HG02870 (cell line): ENCODE data around the gene FLYWCH2.

Experiments
- ATAC-seq: cut with Tn5 transposase; IDR thresholded peaks from one replicate; pipeline ENCODE4 v1.9.1; 2021; ENCODE audit warnings: mild to moderate bottlenecking, moderate library complexity; ENCODE audit not compliant: unreplicated experiment

Gene FLYWCH2

DNA sequence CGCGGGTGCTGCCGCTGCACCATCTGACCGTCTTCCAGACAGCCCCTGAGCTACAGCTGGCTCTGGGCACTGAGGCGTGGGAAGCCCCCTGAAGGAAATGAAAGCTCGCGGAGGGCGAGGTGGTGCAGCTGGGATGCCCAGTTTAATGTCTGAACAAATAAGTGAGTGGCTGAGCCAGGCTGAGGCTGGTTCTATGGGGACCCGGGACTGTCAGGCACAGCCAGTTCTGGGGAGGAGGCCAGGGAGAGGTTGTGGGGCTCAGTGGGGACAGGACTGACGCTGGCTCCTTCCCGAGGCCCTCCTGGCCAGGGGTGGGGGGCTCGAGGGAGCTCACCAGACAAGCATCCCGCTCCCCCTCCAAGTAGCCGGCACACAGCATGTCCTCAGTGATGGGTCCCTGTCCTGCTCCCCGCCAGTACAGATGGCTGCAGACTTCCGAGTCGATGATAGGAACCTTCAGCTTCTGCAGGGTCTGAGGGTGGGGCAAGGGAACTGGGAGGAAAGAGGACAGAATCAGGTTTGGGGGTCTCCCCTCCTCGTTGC lies 29.4 kb upstream of the FLYWCH2 start:
- no peak for ATAC-seq

- ATAC-seq: no peak
Observed at GRCh38 chr16:2854700-2855309, 28.2 kb upstream of the FLYWCH2 start.

GRCh38 chr16:2855536-2855935 lies 27.5 kb upstream of the FLYWCH2 start:
- ATAC-seq: no peak

GRCh38 chr16:2856061-2856670 lies 26.8 kb upstream of the FLYWCH2 start:
- ATAC-seq: no peak

- no peak for ATAC-seq
Observed at GRCh38 chr16:2856686-2857450, 26.1 kb upstream of the FLYWCH2 start.

DNA sequence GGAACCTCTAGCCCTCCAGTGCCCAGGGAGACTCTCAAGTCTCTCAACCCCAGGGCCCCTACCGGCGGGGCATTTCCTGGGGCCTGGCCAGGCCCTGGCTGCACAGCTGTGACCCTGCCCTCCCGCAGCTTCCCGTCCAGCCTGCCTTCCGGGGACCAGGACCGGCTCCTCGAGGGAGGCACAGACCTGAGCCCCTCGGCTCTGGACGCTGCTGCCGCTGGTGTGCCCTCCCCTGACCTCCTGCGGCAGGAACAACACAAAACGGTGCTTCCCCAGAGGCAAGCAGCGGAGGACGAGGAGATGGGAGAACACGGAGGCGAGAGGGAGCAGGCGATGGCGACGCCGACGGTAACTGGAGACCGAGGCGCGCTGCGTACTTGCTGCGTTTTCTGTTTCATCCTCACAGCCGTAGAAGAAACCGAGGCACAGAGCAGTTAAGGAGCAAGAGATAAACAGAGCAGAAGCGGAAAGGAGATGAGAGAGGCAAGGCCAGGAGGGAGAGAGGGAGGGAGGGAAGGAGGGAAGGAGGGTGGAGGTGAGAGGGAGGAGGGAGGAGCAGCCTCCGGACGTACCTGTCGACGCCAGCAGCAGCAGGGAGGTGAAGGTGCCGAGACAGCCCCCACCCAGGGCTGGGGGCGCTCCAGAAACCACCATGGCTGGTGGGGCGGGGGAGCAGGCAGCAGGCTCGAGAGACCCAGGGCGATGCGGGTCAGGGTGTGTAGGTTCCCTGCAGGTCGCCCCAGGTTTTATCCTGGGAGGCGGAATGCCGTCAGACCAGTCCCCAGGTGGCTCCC lies 25.4 kb upstream of the FLYWCH2 start, which contains the start of gene PRSS22:
Gene PRSS22, minus strand, starts transcription at position 720 of the 794 bp plus-strand sequence. Its CDS starts 66 bp downstream, at position 654.
- ATAC-seq: no peak

DNA sequence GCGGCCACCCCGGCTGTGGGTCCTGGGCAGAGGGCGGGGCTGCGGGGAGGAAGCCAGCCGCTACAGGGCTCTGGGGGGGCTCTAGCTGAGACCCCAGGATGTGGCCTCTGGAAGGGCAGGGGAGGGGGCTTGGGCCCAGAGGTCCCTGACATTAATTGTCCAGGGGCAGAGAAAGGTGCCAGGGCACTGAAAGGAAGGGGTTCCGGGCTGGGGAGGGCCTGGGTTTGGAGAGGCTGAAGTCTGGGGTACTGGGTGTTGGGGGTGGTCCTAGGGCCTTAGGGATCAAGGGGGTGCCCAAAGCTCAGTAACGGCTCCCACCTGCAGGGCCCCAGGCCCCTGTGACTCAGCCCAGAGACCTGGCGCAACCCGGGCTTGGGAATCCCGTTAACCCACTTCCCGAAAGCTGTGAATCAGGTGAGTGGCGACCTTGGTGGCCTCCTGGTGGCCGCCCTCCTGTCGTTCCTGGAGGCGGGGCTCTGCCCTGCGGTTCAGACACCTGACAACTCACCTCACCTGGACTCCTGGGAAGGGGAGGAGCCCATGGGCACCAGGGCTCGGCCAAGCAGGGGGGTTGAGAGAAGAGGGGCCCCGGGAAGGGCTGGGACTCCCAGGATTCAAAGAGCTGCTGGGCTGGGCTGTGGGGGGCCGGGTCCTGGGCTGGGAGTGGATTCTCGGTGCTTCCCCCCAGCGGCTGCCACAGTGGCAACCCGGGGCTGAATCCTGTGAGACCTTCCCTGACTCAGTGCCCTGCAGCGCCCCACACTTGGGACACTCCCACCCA lies 24.6 kb upstream of the FLYWCH2 start:
- ATAC-seq: no peak

DNA sequence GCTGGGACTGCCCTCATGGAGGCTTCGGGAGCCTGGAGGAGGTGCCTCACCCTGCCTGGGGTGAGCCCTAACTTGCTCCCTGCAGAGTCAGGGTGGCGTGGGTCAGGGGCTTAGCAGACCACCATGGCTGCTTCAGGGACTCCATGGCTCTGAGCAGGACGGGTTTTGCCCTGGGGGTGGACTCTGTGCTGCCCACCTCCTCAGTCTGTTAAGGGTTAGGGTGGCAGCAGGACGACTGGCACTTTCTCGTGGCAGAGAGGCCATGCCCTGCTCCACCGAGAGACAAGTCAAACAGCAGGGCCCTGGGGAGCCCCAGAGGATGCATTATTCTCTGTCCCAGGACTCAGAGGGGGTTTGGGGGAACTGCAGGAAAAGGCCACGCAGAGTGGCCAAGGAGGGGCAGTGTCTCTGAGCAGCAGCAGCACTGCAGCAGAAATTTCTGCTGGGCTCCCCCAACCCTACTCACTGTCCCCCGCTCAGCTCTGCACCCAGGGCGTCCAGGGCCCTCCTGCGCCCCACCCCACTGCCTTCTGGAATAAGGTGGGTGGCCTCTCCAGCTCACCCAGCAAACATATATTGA lies 23.2 kb upstream of the FLYWCH2 start:
- no peak for ATAC-seq

GRCh38 chr16:2860826-2861567 lies 22.0 kb upstream of the FLYWCH2 start:
- no peak for ATAC-seq

DNA sequence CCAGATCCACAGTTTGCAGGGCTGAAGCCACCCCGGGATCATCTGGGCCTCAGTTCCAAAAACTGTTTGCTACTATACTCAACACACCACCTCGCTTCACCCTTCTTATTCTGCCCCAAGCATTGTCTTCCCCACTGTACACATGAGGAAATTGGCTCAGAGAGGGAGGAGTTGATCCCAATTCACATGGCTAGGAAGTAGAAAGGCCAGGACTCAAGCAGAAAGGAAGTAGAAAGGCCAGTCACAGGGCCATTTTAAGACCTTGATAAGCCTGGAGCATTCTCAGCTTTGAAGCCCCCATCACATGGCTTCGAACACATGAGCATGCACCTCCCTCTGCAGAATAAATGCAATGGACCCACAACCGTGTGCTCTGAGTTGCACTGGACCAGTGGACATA lies 17.4 kb upstream of the FLYWCH2 start:
- ATAC-seq: no peak

DNA sequence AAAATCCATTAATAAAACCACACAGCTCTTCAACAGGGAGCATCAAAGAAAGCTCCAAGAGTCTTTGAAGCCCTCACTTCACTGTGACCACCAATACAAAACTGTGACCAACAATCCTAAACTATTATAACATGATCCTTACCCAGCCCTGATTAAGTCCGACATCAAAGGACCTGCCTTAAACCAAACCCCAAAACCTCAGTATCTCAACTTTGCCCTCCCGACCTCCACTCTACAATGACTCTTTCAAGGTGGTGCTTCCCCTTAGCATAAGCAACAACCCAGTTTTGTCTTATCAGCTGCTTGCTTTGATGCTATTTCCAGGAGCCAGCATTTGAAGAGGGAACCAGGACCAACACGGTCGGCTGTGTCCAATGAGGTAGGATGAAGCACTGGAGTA lies 16.6 kb upstream of the FLYWCH2 start:
- ATAC-seq: no peak

GRCh38 chr16:2867661-2867986 lies 15.4 kb upstream of the FLYWCH2 start:
- no peak for ATAC-seq

DNA sequence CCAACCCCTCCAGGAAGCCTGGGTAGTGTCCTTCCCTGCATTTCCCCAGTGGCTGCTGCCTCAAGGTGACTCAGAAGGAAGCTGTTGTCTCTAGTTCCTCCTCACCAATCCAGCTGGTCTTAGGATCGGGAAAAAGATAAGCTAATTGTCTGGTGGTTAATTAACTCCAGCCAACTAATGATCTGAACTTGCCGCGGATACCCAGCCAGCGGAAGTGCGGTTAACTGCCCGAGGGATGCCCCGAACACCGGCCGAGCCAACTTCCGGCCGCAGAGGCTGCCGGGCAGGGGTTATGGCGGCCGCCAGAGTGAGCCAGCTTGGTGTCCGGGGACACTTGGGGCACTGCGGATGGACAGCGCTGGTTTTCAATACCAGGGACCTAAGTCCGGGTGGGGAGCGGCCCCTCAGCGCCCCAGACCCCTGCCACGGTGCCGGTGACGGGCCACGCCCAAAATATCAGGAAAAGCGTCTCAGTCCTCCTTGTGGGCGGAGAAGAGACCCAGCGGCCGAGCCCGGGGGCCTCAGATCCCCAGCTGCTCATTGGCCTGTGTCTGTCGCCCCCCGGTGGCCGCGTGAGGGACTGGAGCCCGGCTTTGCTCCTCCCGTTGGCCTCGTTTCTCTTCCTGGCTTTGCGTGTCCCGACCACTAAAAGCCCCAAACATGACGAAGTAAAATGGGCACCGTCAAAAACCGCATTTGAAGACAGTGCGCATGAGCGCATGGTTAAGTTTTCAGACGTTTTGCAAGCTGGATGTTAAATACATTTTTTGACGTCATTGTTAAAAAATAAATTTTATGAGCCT lies 14.8 kb upstream of the FLYWCH2 start:
- ATAC-seq: peak; percentile 83

- ATAC-seq: no peak
Observed at GRCh38 chr16:2871926-2872325, 11.1 kb upstream of the FLYWCH2 start.

DNA sequence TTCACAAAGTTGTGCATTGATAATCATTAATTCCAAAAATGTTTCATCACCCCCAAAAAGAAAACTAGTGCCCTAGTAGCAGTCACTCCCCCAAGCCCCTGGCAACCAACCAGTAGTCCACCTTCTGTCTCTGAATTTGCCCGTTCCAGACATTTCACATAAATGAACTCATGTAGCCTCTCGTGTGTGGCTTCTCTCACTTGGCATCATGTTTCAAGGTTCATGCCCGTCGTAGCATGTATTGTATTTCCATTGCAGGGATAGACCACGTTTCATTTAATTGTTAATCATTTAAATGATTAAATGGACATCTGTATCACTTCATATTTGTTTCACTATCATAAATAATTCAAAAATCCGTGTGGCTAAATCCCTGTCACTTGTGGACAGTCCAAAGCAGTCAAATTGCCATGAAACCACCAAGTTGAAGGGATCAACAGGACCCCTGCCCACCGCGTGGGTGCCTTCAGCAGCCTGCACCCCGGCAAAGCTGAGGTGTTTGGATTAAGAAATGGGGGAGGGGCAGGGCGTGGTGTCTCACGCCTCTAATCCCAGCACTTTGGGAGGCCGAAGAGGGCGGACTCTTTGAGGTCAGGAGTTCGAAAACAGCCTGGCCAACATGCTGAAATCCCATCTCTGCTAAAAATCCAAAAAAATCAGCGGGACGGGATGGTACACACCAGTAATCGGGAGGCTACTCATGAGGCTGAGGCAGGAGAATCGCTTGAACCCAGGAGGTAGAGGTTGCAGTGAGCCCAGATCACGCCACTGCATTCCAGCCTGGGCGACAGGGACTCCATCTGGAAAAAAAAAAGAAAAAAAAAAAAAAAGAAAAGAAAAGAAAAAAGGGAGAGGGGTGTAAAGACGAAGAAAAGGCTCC lies 8.7 kb upstream of the FLYWCH2 start:
- no peak for ATAC-seq

- peak; percentile 72 for ATAC-seq
Observed at GRCh38 chr16:2874912-2875362, 8.1 kb upstream of the FLYWCH2 start.

- ATAC-seq: no peak
Observed at GRCh38 chr16:2879854-2880508, 3.0 kb upstream of the FLYWCH2 start.
